B cell (primary cell): ENCODE measurements around the gene KDELR1. TPM values are rescaled to one million over a fixed set of nuclear protein-coding genes. Genes with fewer than 3 reads are reported as not detected.

ENCODE experiments used
- ATAC-seq: fragments of 200-7000 bp; cut with Tn5 transposase; one replicate; pipeline ENCODE4 v1.10.0; 2021; ENCODE audit warnings: low read depth, mild to moderate bottlenecking, moderate number of reproducible peaks, moderate library complexity
- CTCF ChIA-PET: fragments of 350-600 bp; sonication (Branson Sonifier 250); formaldehyde crosslinking; loops from one replicate; lab custom pipeline; 2021; ENCODE audit warnings: antibody characterized with exemption, inconsistent platforms; lab: Charles Lee
- POLR2A ChIA-PET: fragments of 350-600 bp; sonication (Branson Sonifier 250); formaldehyde crosslinking; loops from one replicate; lab custom pipeline; 2021; ENCODE audit warnings: antibody characterized with exemption; lab: Charles Lee
- DNase-seq: peaks from one replicate; pipeline ENCODE4 v3.0.0; 2013
- H2AFZ ChIP-seq: 2 replicates; pipeline ENCODE4 v1.6.1; 2012; ENCODE audit warnings: mild to moderate bottlenecking, low read depth, low read length; ENCODE audit not compliant: insufficient read depth, poor library complexity, severe bottlenecking
- H3K27ac ChIP-seq, 2 donors: 1 replicate in 1 of 2; 2 replicates in 1 of 2; pipeline ENCODE4 v1.5.1; 2012 to 2013; ENCODE audit warnings: low read length in 2 of 2, mild to moderate bottlenecking in 2 of 2, moderate library complexity in 1 of 2
- H3K27me3 ChIP-seq, 4 experiments: fragments of 200-600 bp in 1 of 4; sonication (generic) in 1 of 4; replicated peaks in 1 of 4; 1 replicate in 2 of 4; 2 replicates in 2 of 4; pipeline versions ENCODE4 v1.6.1 to v1.7.0; 2013 to 2016; ENCODE audit warnings: low read length in 3 of 4, mild to moderate bottlenecking in 2 of 4, mixed read lengths in 1 of 4, moderate library complexity in 1 of 4; ENCODE audit not compliant: insufficient read depth in 4 of 4, control insufficient read depth in 3 of 4; ENCODE audit errors: control extremely low read depth in 1 of 4
- H3K36me3 ChIP-seq, 2 experiments: replicated peaks in 1 of 2; 1 replicate in 1 of 2; 2 replicates in 1 of 2; pipeline versions ENCODE4 v1.6.1 to v1.7.1; 2013; ENCODE audit warnings: low read length in 1 of 2; ENCODE audit not compliant: insufficient read depth in 2 of 2, control insufficient read depth in 1 of 2; ENCODE audit errors: control extremely low read depth in 1 of 2, extremely low read depth in 1 of 2
- H3K4me1 ChIP-seq, 2 donors: fragments of 200-600 bp in 1 of 2; sonication (generic) in 1 of 2; 1 replicate in 1 of 2; 2 replicates in 1 of 2; pipeline versions ENCODE4 v1.5.1 to v1.6.1; 2013 to 2017; ENCODE audit warnings: low read length in 2 of 2; ENCODE audit not compliant: control insufficient read depth in 2 of 2, insufficient read depth in 2 of 2
- H3K4me2 ChIP-seq: replicated peaks from 2 replicates; pipeline ENCODE3; 2012; ENCODE audit warnings: mild to moderate bottlenecking, low read depth, low read length; ENCODE audit not compliant: poor library complexity, severe bottlenecking
- H3K4me3 ChIP-seq, 5 experiments: fragments of 200-600 bp in 1 of 5; sonication (generic) in 1 of 5; 1 replicate in 3 of 5; 2 replicates in 2 of 5; pipeline versions ENCODE4 v1.5.1 to v1.7.0; 2011 to 2016; ENCODE audit warnings: low read length in 4 of 5, mild to moderate bottlenecking in 4 of 5, low read depth in 2 of 5, control low read depth in 1 of 5, moderate library complexity in 1 of 5; ENCODE audit not compliant: insufficient read depth in 1 of 5; ENCODE audit errors: control extremely low read depth in 1 of 5, extremely low read depth in 1 of 5
- H3K79me2 ChIP-seq: fragments of 200-600 bp; sonication (generic); one replicate; pipeline ENCODE4 v1.6.0; 2016; ENCODE audit warnings: low read length; ENCODE audit not compliant: control insufficient read depth, insufficient read depth
- H3K9ac ChIP-seq: fragments of 200-600 bp; sonication (generic); 2 replicates; pipeline ENCODE4 v1.6.1; 2017; ENCODE audit warnings: mild to moderate bottlenecking, low read length, moderate library complexity
- H3K9me3 ChIP-seq, 3 donors: one replicate each; pipeline versions ENCODE4 v1.6.1 to v1.7.1; 2013; ENCODE audit warnings: low read length in 2 of 3; ENCODE audit not compliant: control insufficient read depth in 2 of 3, insufficient read depth in 1 of 3; ENCODE audit errors: control extremely low read depth in 1 of 3
- H4K20me1 ChIP-seq: 2 replicates; pipeline ENCODE4 v1.6.0; 2012; ENCODE audit warnings: mild to moderate bottlenecking, low read length; ENCODE audit not compliant: insufficient read depth, control insufficient read depth, poor library complexity, severe bottlenecking
- H3K27ac Mint-ChIP-seq: one replicate; pipeline ENCODE4 v1.8.0; 2021; ENCODE audit warnings: mixed read lengths
- H3K27me3 Mint-ChIP-seq: one replicate; pipeline ENCODE4 v1.8.0; 2021; ENCODE audit warnings: mixed read lengths
- H3K4me1 Mint-ChIP-seq: one replicate; pipeline ENCODE4 v1.8.0; 2021; ENCODE audit warnings: mixed read lengths
- H3K4me3 Mint-ChIP-seq: one replicate; pipeline ENCODE4 v1.8.0; 2021; ENCODE audit warnings: mixed read lengths
- H3K9me3 Mint-ChIP-seq: one replicate; pipeline ENCODE4 v1.8.0; 2022; ENCODE audit warnings: mixed read lengths; ENCODE audit not compliant: insufficient read depth
- CTCF ChIP-seq: fragments of 200-600 bp; IDR thresholded peaks from one replicate; pipeline ENCODE4 v1.8.0; 2022; ENCODE audit warnings: antibody characterized with exemption, mild to moderate bottlenecking
- EZH2 ChIP-seq: IDR thresholded peaks from 2 replicates; pipeline ENCODE4 v1.6.1; 2012; ENCODE audit warnings: borderline replicate concordance, low read depth, mild to moderate bottlenecking, moderate library complexity, low read length; ENCODE audit not compliant: insufficient read depth, poor library complexity, severe bottlenecking
- WGBS: methylation state at CpG from one replicate; pipeline ENCODE4 v1.1.5; 2013; ENCODE audit warnings: missing lambda C conversion rate; ENCODE audit not compliant: insufficient coverage; 5-methylcytosine and 5-hydroxymethylcytosine counted together
- intact Hi-C: fragments of 100-400 bp; cut with micrococcal nuclease; formaldehyde crosslinking; loops from one replicate; pipeline ENCODE4 v1.10.0; 2022
- polyA plus RNA-seq: library from polyadenylated mRNA; depleted of rRNA; stranded (reverse); fragments of >200 nt; gene quantifications from 2 replicates; pipeline ENCODE4 v1.2.3, GENCODE V29; 2012
- total RNA-seq, 2 donors: library from RNA; stranded (reverse); fragments of 120-200 nt in 1 of 2; gene quantifications; 1 replicate in 1 of 2; 2 replicates in 1 of 2; pipeline versions ENCODE4 v1.2.3 to v1.2.4, GENCODE V29; 2013 to 2022

KDELR1 gene
- total and polyA plus RNA-seq, 2 donors (not counting 1 experiment from before 2014, with no cell fraction given): 33.3 to 62.7 TPM

- no peak for DNase-seq
- Histone ChIP-seq H3K9me3 (peaks cover 0 to 4% (median 0%) of the 10 kb centered on the region in 3 donors), H4K20me1 (no peaks in the 10 kb centered on the region), H3K36me3 (no peaks in the 10 kb centered on the region), H3K4me3 (no peak overlapping the region), H3K4me2 (no peak overlapping the region), H3K79me2 (no peaks in the 10 kb centered on the region), H3K27me3 (peaks cover 0 to 26% (median 5%) of the 10 kb centered on the region in 4 experiments), H3K4me1 (no peaks in the 10 kb centered on the region), H3K27ac (no peak overlapping the region), H2AFZ (no peak overlapping the region), H3K9ac (no peak overlapping the region)
- POLR2A ChIA-PET: no interaction called here
- no peaks in the 10 kb centered on the region for H3K9me3 Mint-ChIP-seq
- 66% methylated on average over 3 of the region's 5 CpGs for WGBS
- H3K4me3 Mint-ChIP-seq: no peak overlapping the region
- intact Hi-C loops: no loop called here
- H3K27me3 Mint-ChIP-seq: peaks cover 28% of the 10 kb centered on the region
- peaks cover 1% of the 10 kb centered on the region for H3K4me1 Mint-ChIP-seq
- CTCF ChIA-PET: interaction anchor here (0.6 kb wide), 2 partner anchors 9 to 209 kb away, joined by 3 read pairs; no protein-coding TSS in a partner anchor
- TF ChIP-seq EZH2 (no peak), CTCF (no peak)
- ATAC-seq: no peak
- no peak overlapping the region for H3K27ac Mint-ChIP-seq
These were observed 45.2 kb upstream of the KDELR1 start for GRCh38 chr19:48436586-48436985.

GRCh38 chr19:48433337-48433736 is 42.0 kb upstream of the KDELR1 start:
- H3K36me3 ChIP-seq: no peaks in the 10 kb centered on the region
- H3K4me3 Mint-ChIP-seq: no peak overlapping the region
- no peak overlapping the region for H2AFZ ChIP-seq
- no peak overlapping the region for H3K4me2 ChIP-seq
- H3K27me3 ChIP-seq: peaks cover 0 to 13% (median 4%) of the 10 kb centered on the region in 4 experiments
- no peak for TF ChIP-seq CTCF
- TF ChIP-seq EZH2: no peak
- no peaks in the 10 kb centered on the region for H3K9me3 Mint-ChIP-seq
- intact Hi-C loops: no loop called here
- peaks cover 0 to 1% (median 0%) of the 10 kb centered on the region in 3 donors for H3K9me3 ChIP-seq
- 49% methylated on average over 5 of the region's 8 CpGs for WGBS
- no peak overlapping the region for H3K27ac Mint-ChIP-seq
- no peaks in the 10 kb centered on the region for H3K79me2 ChIP-seq
- no peak overlapping the region for H3K9ac ChIP-seq
- H3K27ac ChIP-seq: no peak overlapping the region
- ATAC-seq (no peak), DNase-seq (no peak)
- H4K20me1 ChIP-seq: no peaks in the 10 kb centered on the region
- CTCF ChIA-PET: no interaction called here
- no peaks in the 10 kb centered on the region for H3K4me1 ChIP-seq
- H3K27me3 Mint-ChIP-seq: peaks cover 34% of the 10 kb centered on the region
- no peaks in the 10 kb centered on the region for H3K4me1 Mint-ChIP-seq
- POLR2A ChIA-PET: interaction anchor here (0.6 kb wide), 1 partner anchor 86 kb away, joined by 3 read pairs; no protein-coding TSS in a partner anchor
- H3K4me3 ChIP-seq: no peak overlapping the region
